C1 segment of cervical spinal cord (tissue), 14 donors: Measurements from ENCODE around the gene SIM1.

Experiments
- DNase-seq, 14 donors: peaks; one replicate each; lab custom pipeline; 2025; lab: John Stamatoyannopoulos, UW

The SIM1 gene

GRCh38 chr6:100353276-100354015, 111.3 kb downstream of the SIM1 start:
- no peak for DNase-seq

- DNase-seq = no peak
These were observed 114.6 kb downstream of the SIM1 start for GRCh38 chr6:100350139-100350538.

- no peak for DNase-seq
These were observed 115.4 kb downstream of the SIM1 start for GRCh38 chr6:100349366-100349765.

GRCh38 chr6:100347901-100348550, 116.7 kb downstream of the SIM1 start:
- no peak for DNase-seq

- no peak for DNase-seq
These were observed 117.9 kb downstream of the SIM1 start for GRCh38 chr6:100346828-100347227.

GRCh38 chr6:100346203-100346602, 118.5 kb downstream of the SIM1 start:
- no peak for DNase-seq

GRCh38 chr6:100344761-100345160, 120.0 kb downstream of the SIM1 start:
- DNase-seq = no peak

- no peak for DNase-seq
These were observed 120.4 kb downstream of the SIM1 start for GRCh38 chr6:100344321-100344720.

- DNase-seq = no peak
These were observed 121.2 kb downstream of the SIM1 start for GRCh38 chr6:100343316-100344077.

GRCh38 chr6:100342830-100343229, 121.9 kb downstream of the SIM1 start:
- no peak for DNase-seq

GRCh38 chr6:100339574-100340255, 125.0 kb downstream of the SIM1 start:
- no peak for DNase-seq

GRCh38 chr6:100338090-100338489, 126.6 kb downstream of the SIM1 start:
- no peak for DNase-seq

- DNase-seq = no peak
These were observed 127.8 kb downstream of the SIM1 start for GRCh38 chr6:100336876-100337275.

- DNase-seq = no peak
These were observed 128.7 kb downstream of the SIM1 start for GRCh38 chr6:100335991-100336390.
